Limb (tissue), 2 donors: Measurements from ENCODE around the gene OR51G2.
A peak's percentile ranks its signal among the peaks of the same experiment; 100 is the strongest.
"Not testable (repeated sequence)": the region's sequence is repeated elsewhere in the genome, so short reads cannot be mapped to it uniquely, and the experiment has no call there.

ENCODE experiments used
- DNase-seq, 2 donors: peaks; one replicate each; pipeline ENCODE4 v3.0.0-alpha.2; 2016; ENCODE audit errors: extremely low spot score in 2 of 2

The OR51G2 gene, protein sequence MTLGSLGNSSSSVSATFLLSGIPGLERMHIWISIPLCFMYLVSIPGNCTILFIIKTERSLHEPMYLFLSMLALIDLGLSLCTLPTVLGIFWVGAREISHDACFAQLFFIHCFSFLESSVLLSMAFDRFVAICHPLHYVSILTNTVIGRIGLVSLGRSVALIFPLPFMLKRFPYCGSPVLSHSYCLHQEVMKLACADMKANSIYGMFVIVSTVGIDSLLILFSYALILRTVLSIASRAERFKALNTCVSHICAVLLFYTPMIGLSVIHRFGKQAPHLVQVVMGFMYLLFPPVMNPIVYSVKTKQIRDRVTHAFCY

GRCh38 chr11:4919250-4919649, at the start of gene OR51G2:
OR51G2 (minus strand) TSS chr11:4919350; CDS start chr11:4915663, 3,687 bp downstream.
- DNase-seq, result no peak

DNA sequence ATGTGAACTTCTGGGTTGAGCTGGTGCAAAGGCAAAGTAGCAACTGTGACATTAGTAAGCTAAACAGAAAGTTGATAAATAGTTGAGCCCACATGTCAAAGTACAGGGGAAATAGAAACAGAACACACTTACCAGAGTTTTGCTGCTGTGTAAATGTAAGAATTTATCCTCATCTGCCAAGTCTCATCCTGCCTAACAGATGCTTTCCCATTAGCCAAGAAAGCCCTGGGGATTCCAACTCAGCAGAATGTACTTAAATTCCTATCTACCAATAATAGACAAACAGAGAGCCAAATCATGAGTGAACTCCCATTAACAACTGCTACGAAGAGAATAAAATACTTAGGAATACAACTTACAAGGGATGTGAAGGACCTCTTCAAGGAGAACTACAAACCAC, 43.7 kb upstream of the OR51G2 start:
- DNase-seq, result peak in 1 of 2 donors; percentile 17

DNA sequence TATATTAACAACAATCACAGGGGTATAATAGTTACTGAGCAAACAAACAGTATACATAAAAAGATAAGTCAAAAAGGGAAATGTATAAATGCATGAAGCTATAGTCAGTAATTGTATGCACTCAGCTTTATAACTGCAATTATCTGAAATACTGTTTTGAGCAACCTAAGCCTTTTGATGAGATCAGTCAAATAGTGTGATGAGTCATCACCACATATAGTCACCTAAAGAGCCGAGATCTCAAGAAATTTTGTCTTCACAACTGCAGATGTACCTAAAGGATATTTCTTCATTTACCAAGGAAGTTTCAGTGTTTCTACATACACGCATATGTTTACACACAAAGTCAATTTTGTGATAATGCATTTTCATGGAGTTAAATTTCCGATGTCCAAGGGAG, 41.7 kb upstream of the OR51G2 start:
- no peak for DNase-seq

DNA sequence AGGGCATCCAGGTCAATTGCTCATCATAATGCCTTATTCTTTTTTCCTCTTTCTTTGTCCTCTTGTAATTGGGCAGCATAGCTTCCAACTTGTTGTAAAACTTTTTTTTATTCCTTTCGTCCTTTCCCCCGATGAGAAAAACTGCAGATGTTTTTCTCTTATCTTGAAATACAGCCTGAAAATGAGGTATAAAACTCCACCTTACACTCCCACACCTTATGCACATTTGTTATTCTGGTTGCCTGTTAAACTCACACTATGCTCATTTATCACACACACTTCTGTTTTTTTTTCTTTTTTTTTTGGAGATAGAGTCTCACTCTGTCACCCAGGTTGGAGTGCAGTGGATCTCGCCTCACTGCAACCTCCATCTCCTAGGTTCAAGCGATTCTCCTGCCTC, 38.2 kb upstream of the OR51G2 start:
- no peak for DNase-seq

- not testable (repeated sequence) for DNase-seq
Observed at GRCh38 chr11:4955613-4956012, 36.5 kb upstream of the OR51G2 start, which contains the start of gene OR51A2. OR51A2 (minus strand) TSS chr11:4955713; CDS start chr11:4955713, 0 bp downstream.

DNA sequence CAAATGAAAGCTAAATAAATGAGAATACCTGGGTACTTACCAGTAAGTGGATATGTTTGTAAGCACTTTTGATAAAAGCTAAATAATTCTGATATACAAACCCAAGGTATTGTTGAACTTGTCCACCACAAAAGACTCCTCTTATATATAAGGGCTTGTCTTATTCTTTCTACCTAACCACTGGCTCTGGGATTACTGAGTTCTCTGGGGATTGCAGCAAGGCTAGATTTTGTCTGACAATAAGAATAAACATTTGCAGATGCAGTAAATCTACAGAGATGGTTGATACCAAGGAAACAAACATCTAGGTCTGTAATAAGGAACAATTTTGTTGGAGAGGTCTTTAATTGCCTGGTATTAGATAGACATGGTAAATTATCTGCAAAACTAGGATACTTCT, 28.4 kb upstream of the OR51G2 start, which contains the start of gene OR51A4:
OR51A4 (minus strand) TSS at position 101 of the 400 bp plus-strand sequence. CDS start 505 bp downstream, outside the sequence.
- no peak for DNase-seq

DNA sequence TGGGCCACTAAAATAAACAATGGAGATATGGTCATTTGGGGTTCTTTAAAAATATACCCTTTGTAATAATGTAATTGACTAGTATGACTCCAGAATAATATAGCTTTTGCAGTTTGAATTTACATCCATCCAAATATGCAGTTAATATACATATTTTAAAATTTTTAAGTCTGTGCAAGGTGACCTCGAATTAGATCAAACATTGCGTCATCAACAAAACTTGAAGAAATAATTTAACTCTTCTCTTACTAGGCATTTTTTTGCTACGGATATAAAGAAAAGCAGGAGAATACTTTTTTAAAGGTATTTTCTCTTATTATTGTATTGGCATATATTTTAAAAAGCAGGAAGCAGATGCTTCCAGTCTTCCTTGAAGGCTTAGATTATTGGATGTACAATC, 17.6 kb upstream of the OR51G2 start:
- DNase-seq, result no peak

- no peak for DNase-seq
Observed at GRCh38 chr11:4932751-4933150, 13.6 kb upstream of the OR51G2 start.

- no peak for DNase-seq
Observed at GRCh38 chr11:4926608-4927007, 7.5 kb upstream of the OR51G2 start.

- no peak for DNase-seq
Observed at GRCh38 chr11:4924239-4924638, 5.1 kb upstream of the OR51G2 start, which contains the start of gene OR51G1. OR51G1 (minus strand) TSS chr11:4924339; CDS start chr11:4924339, 0 bp downstream.

GRCh38 chr11:4922304-4922703, 3.2 kb upstream of the OR51G2 start:
- no peak for DNase-seq

DNA sequence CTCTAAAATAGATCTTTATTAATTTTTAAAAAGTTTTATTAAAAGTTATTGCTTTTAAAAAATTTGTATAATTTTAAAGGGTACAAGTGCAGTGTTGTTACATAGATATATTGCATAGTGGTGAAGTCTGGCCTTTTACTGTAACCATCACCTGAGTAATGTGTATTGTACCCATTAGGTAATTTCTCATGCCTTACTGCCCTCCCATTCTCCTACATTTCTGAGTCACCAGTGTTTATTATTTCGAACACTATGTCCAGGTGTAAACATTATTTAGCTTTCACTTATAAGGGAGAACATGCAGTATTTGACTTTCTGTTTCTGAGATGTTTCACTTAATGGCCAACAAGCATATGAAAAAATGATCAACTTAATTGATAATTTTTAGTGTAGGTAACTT, 2.6 kb upstream of the OR51G2 start:
- DNase-seq, result no peak

DNA sequence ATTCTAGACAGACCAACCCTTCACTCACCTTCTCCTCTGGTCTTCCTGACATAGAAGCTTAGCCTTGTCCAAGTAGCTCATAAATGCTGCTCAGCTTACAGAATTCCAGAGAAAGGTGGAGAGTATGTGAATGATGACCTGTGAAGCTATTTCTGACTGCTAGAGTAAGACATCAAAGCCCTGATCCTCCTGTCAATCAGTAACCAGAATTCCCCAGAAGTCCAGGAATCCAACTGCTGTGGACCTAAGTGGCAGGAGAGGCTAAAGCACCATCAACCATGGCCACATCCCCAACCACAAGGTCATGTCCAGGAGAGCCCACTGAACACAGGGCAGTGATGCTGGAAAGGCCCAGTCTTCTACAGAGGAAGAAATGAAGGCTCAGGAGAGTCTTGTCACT, 2.6 kb downstream of the OR51G2 start:
- DNase-seq, result no peak

DNA sequence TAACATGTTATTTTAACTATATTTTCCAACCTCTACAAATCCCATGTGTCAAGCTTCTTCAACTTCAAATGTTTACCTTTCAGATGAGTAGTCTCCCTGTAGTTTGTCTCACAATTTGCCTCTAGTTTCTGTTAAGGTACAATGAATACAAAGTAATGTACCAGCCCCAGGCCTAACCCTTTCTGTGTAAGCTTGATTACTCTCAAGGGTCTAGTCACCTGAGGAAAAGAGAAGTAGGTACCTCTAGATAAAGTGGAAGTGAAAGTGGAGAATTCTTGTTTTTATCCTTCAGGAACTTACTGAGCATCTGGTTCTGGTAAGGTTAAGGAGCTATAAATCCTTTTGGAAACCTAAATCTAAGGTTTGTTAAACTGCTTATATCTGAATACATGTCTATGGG, 15.7 kb downstream of the OR51G2 start, which contains the start of gene OR51A7:
OR51A7 (plus strand) TSS at position 300 of the 400 bp plus-strand sequence. CDS start 3,587 bp downstream, outside the sequence.
- DNase-seq, result no peak

- peak in 1 of 2 donors; percentile 19 for DNase-seq
Observed at GRCh38 chr11:4891996-4892640, 27.0 kb downstream of the OR51G2 start.

GRCh38 chr11:4890279-4890678, 28.9 kb downstream of the OR51G2 start:
- DNase-seq, result no peak

GRCh38 chr11:4887591-4887990, 31.6 kb downstream of the OR51G2 start:
- no peak for DNase-seq

DNA sequence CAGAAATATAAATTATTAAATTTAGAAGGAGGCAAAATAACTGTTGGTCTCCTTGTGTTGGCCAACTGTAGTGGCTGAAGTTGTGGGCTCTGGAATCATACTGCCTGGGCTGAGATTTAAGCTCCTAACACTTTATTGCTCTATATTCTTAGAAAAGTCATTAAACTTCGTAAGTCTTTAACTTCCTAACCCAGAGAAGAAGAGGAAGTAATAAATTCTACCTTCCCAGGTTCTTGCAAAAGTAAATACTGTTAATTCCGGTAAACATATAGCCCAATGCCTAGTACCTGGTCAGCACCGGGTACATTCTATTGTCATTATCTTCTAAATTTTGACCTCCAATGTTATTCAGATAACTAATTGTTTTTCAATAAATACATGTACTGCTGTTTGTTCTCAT, 33.0 kb downstream of the OR51G2 start:
- no peak for DNase-seq

- peak in 1 of 2 donors; percentile 44 for DNase-seq
Observed at GRCh38 chr11:4884361-4884760, 34.8 kb downstream of the OR51G2 start.

GRCh38 chr11:4882543-4882942, 36.6 kb downstream of the OR51G2 start:
- no peak for DNase-seq

- peak in 1 of 2 donors; percentile 20 for DNase-seq
Observed at GRCh38 chr11:4881860-4882500, 37.2 kb downstream of the OR51G2 start, which contains the start of gene OR51T1. OR51T1 (plus strand) TSS chr11:4881900; CDS start chr11:4881900, 0 bp downstream.

- no peak for DNase-seq
Observed at GRCh38 chr11:4881188-4881587, 38.0 kb downstream of the OR51G2 start.
